WTC11 (cell line): Measurements from ENCODE around the gene PRSS53. TPM values are rescaled to one million over a fixed set of nuclear protein-coding genes. Genes with fewer than 3 reads are reported as not detected.

Experiments used
- ATAC-seq: fragments of 200-7000 bp; cut with Tn5 transposase; 2 replicates; pipeline ENCODE4 v1.10.0; 2021; ENCODE audit warnings: mild to moderate bottlenecking, moderate library complexity
- CTCF ChIA-PET: fragments of 300-600 bp; sonication (Branson Sonifier 250); formaldehyde crosslinking; loops from one replicate; lab custom pipeline; 2021; ENCODE audit warnings: antibody characterized with exemption; lab: Charles Lee
- POLR2A ChIA-PET: fragments of 350-600 bp; sonication (Branson Sonifier 250); formaldehyde crosslinking; loops from one replicate; lab custom pipeline; 2021; ENCODE audit warnings: antibody characterized with exemption; lab: Charles Lee
- DNase-seq: peaks from one replicate; pipeline ENCODE4 v3.0.0; 2021; ENCODE audit warnings: low spot score
- H3K27ac Mint-ChIP-seq: 2 replicates; pipeline ENCODE4 v1.8.0; 2021; ENCODE audit warnings: mixed read lengths
- H3K27me3 Mint-ChIP-seq: 2 replicates; pipeline ENCODE4 v1.8.0; 2021; ENCODE audit warnings: low read depth, mild to moderate bottlenecking, moderate library complexity, mixed read lengths
- H3K36me3 Mint-ChIP-seq: 2 replicates; pipeline ENCODE4 v1.8.0; 2021; ENCODE audit warnings: mixed read lengths
- H3K4me1 Mint-ChIP-seq: 2 replicates; pipeline ENCODE4 v1.8.0; 2022; ENCODE audit warnings: mixed read lengths
- H3K4me3 Mint-ChIP-seq: 2 replicates; pipeline ENCODE4 v1.8.0; 2021; ENCODE audit warnings: mild to moderate bottlenecking, moderate library complexity, mixed read lengths
- H3K9me3 Mint-ChIP-seq: 2 replicates; pipeline ENCODE4 v1.8.0; 2021; ENCODE audit warnings: mixed read lengths
- AFF4 ChIP-seq: sonication (generic); formaldehyde crosslinking; IDR thresholded peaks from 2 replicates; pipeline ENCODE4 v1.8.1; 2023; ENCODE audit warnings: mild to moderate bottlenecking, missing genetic modification reagents, borderline replicate concordance
- ARID4B ChIP-seq: sonication (generic); formaldehyde crosslinking; IDR thresholded peaks from 2 replicates; pipeline ENCODE4 v1.8.0; 2023; ENCODE audit warnings: missing genetic modification reagents, mild to moderate bottlenecking, borderline replicate concordance
- ATF1 ChIP-seq: sonication (generic); formaldehyde crosslinking; IDR thresholded peaks from 2 replicates; pipeline ENCODE4 v1.8.1; 2023; ENCODE audit warnings: mild to moderate bottlenecking, moderate library complexity, missing genetic modification reagents
- ATF2 ChIP-seq: sonication (generic); formaldehyde crosslinking; IDR thresholded peaks from 2 replicates; pipeline ENCODE4 v1.8.1; 2022; ENCODE audit warnings: low read depth, missing genetic modification reagents, borderline replicate concordance
- CREB1 ChIP-seq: sonication (generic); formaldehyde crosslinking; IDR thresholded peaks from 2 replicates; pipeline ENCODE4 v1.8.0; 2023; ENCODE audit warnings: mild to moderate bottlenecking, missing genetic modification reagents
- E2F5 ChIP-seq: sonication (generic); formaldehyde crosslinking; IDR thresholded peaks from 2 replicates; pipeline ENCODE4 v1.8.1; 2022; ENCODE audit warnings: mild to moderate bottlenecking, moderate library complexity, missing genetic modification reagents
- FOXP1 ChIP-seq: sonication (generic); formaldehyde crosslinking; IDR thresholded peaks from 2 replicates; pipeline ENCODE4 v1.8.0; 2022; ENCODE audit warnings: missing genetic modification reagents, mild to moderate bottlenecking, moderate library complexity, borderline replicate concordance
- IRF2 ChIP-seq: sonication (generic); formaldehyde crosslinking; IDR thresholded peaks from 2 replicates; pipeline ENCODE4 v1.8.0; 2022; ENCODE audit warnings: low read depth, missing genetic modification reagents, borderline replicate concordance
- MLX ChIP-seq: sonication (generic); formaldehyde crosslinking; IDR thresholded peaks from 2 replicates; pipeline ENCODE4 v1.8.1; 2023; ENCODE audit warnings: mild to moderate bottlenecking, missing genetic modification reagents, moderate library complexity
- NR1H2 ChIP-seq: sonication (generic); formaldehyde crosslinking; IDR thresholded peaks from 2 replicates; pipeline ENCODE4 v1.9.0; 2021; ENCODE audit warnings: mild to moderate bottlenecking, moderate library complexity, missing genetic modification reagents
- NR2C2 ChIP-seq: sonication (generic); formaldehyde crosslinking; IDR thresholded peaks from 2 replicates; pipeline ENCODE4 v1.8.0; 2022; ENCODE audit warnings: mild to moderate bottlenecking, missing genetic modification reagents
- NR3C1 ChIP-seq: sonication (generic); formaldehyde crosslinking; conservative IDR thresholded peaks from 2 replicates; pipeline ENCODE4 v1.8.1; 2023; ENCODE audit warnings: low read depth, mild to moderate bottlenecking, missing genetic modification reagents
- SP1 ChIP-seq: sonication (generic); formaldehyde crosslinking; conservative IDR thresholded peaks from 2 replicates; pipeline ENCODE4 v1.8.1; 2022; ENCODE audit warnings: missing genetic modification reagents
- USF1 ChIP-seq: sonication (generic); formaldehyde crosslinking; IDR thresholded peaks from 2 replicates; pipeline ENCODE4 v1.8.0; 2022; ENCODE audit warnings: mild to moderate bottlenecking, missing genetic modification reagents
- USF2 ChIP-seq: sonication (generic); formaldehyde crosslinking; IDR thresholded peaks from 2 replicates; pipeline ENCODE4 v1.8.1; 2023; ENCODE audit warnings: mild to moderate bottlenecking, missing genetic modification reagents, moderate library complexity
- ZNF138 ChIP-seq: sonication (generic); formaldehyde crosslinking; conservative IDR thresholded peaks from 2 replicates; pipeline ENCODE4 v1.8.1; 2022; ENCODE audit warnings: mild to moderate bottlenecking, moderate library complexity, missing genetic modification reagents
- ZNF263 ChIP-seq: sonication (generic); formaldehyde crosslinking; IDR thresholded peaks from 2 replicates; pipeline ENCODE4 v1.8.1; 2022; ENCODE audit warnings: low read depth, mild to moderate bottlenecking, moderate library complexity, missing genetic modification reagents
- ZNF281 ChIP-seq: sonication (generic); formaldehyde crosslinking; IDR thresholded peaks from 2 replicates; pipeline ENCODE4 v1.8.0; 2023; ENCODE audit warnings: mild to moderate bottlenecking, missing genetic modification reagents
- ZNF396 ChIP-seq: fragments of 250-450 bp; sonication (Bioruptor Pico); IDR thresholded peaks from 2 replicates; pipeline ENCODE4 v1.8.0; 2021; ENCODE audit warnings: mild to moderate bottlenecking, moderate library complexity, borderline replicate concordance
- total RNA-seq: library from RNA; stranded (reverse); gene quantifications from 3 replicates; pipeline ENCODE4 v1.2.3, GENCODE V29; 2021

Gene PRSS53
- total RNA-seq, 1 experiment from 2014 or later = 4.9 TPM

GRCh38 chr16:31130899-31131298, 42.2 kb upstream of the PRSS53 start:
- peak; percentile 74 for DNase-seq
- CTCF ChIA-PET = interaction anchor here (0.5 to 3.3 kb wide), 7 partner anchors 8 to 327 kb away, joined by 3 to 25 read pairs (median 4); partner anchors contain the start of genes HSD3B7 and KAT8
- Mint-ChIP-seq H3K9me3 (no peaks in the 10 kb centered on the region), H3K27me3 (no peaks in the 10 kb centered on the region), H3K27ac (peak overlapping the region; percentile 97), H3K4me1 (peaks cover 49% of the 10 kb centered on the region), H3K36me3 (peaks cover 31% of the 10 kb centered on the region), H3K4me3 (peak overlapping the region; percentile 24; the same call in 1 of the 2 replicates)
- TF ChIP-seq ZNF263 (CRISPR knock-in tag) (no peak), USF1 (CRISPR knock-in tag) (peak; percentile 77), SP1 (CRISPR knock-in tag) (0 out of 2 replicates have a peak, but pooled peaks have one; percentile 16), NR3C1 (CRISPR knock-in tag) (no peak), ATF1 (CRISPR knock-in tag) (no peak), NR1H2 (CRISPR knock-in tag) (no peak), USF2 (CRISPR knock-in tag) (peak; percentile 84), ZNF281 (0 out of 2 replicates have a peak, but pooled peaks have one; percentile 51), ATF2 (CRISPR knock-in tag) (no peak), IRF2 (CRISPR knock-in tag) (no peak), ZNF138 (no peak), FOXP1 (CRISPR knock-in tag) (no peak), MLX (no peak), E2F5 (CRISPR knock-in tag) (no peak), ZNF396 (no peak), ARID4B (CRISPR knock-in tag) (no peak), NR2C2 (no peak), CREB1 (CRISPR knock-in tag) (no peak), AFF4 (no peak)
- peak; percentile 62 for ATAC-seq
- POLR2A ChIA-PET = interaction anchor here (0.6 to 2.2 kb wide), 6 partner anchors 9 to 71 kb away, joined by 3 to 20 read pairs (median 6); partner anchors contain the start of genes FUS, KAT8, ZNF646 and ZNF668
